SU-DHL-6 (cell line): ENCODE data around the gene MSH3.

ENCODE experiments used
- H2AFZ ChIP-seq: fragments of 200-600 bp; sonication (generic); 2 replicates; pipeline ENCODE4 v1.6.1; 2014; ENCODE audit warnings: low read depth, mild to moderate bottlenecking, moderate library complexity, mixed read lengths, antibody characterized with exemption, low read length; ENCODE audit not compliant: severe bottlenecking
- H3F3A ChIP-seq: fragments of 200-600 bp; shearing (Covaris generic); 2 replicates; pipeline ENCODE4 v1.6.0; 2016; ENCODE audit warnings: antibody characterized with exemption, mild to moderate bottlenecking; ENCODE audit not compliant: insufficient read depth
- H3K27ac ChIP-seq: fragments of 200-600 bp; sonication (generic); 2 replicates; pipeline ENCODE4 v1.5.1; 2016; ENCODE audit warnings: low read depth, mild to moderate bottlenecking, low read length, moderate library complexity, mixed read lengths
- H3K27me3 ChIP-seq: fragments of 200-600 bp; sonication (generic), shearing (Covaris generic); 2 replicates; pipeline ENCODE4 v1.6.0; 2014; ENCODE audit warnings: mild to moderate bottlenecking, low read length
- H3K36me3 ChIP-seq: fragments of 200-600 bp; sonication (generic); 2 replicates; pipeline ENCODE4 v1.6.1; 2014; ENCODE audit warnings: mild to moderate bottlenecking, low read length, mixed read lengths
- H3K4me2 ChIP-seq: fragments of 300-600, 200-600 bp; shearing (Covaris generic), sonication (generic); 2 replicates; pipeline ENCODE4 v1.6.0; 2014; ENCODE audit warnings: low read length, low read depth, mild to moderate bottlenecking; ENCODE audit not compliant: poor library complexity, severe bottlenecking
- H3K4me3 ChIP-seq: fragments of 200-600 bp; sonication (generic); 2 replicates; pipeline ENCODE4 v1.5.1; 2014; ENCODE audit warnings: antibody characterized with exemption, low read length, mild to moderate bottlenecking, mixed read lengths; ENCODE audit not compliant: insufficient read depth, poor library complexity, severe bottlenecking
- H3K79me2 ChIP-seq: fragments of 200-600 bp; sonication (generic); 2 replicates; pipeline ENCODE4 v1.6.1; 2014; ENCODE audit warnings: mild to moderate bottlenecking, low read length, moderate library complexity; ENCODE audit not compliant: insufficient read depth
- H3K9ac ChIP-seq: fragments of 200-600 bp; sonication (generic); 2 replicates; pipeline ENCODE4 v1.7.0; 2014; ENCODE audit warnings: mild to moderate bottlenecking, low read length
- H3K9me2 ChIP-seq: fragments of 200-600 bp; sonication (generic); replicated peaks from 2 replicates; pipeline ENCODE4 v1.6.1; 2014; ENCODE audit warnings: low read length; ENCODE audit not compliant: insufficient read depth
- H3K9me3 ChIP-seq: fragments of 200-600 bp; sonication (generic); 2 replicates; pipeline ENCODE4 v1.6.1; 2014; ENCODE audit warnings: low read length, mixed read lengths; ENCODE audit not compliant: insufficient read depth
- H4K20me1 ChIP-seq: fragments of 200-600 bp; sonication (generic); 2 replicates; pipeline ENCODE4 v1.6.1; 2014; ENCODE audit warnings: low read depth, mild to moderate bottlenecking, antibody characterized with exemption, low read length, moderate library complexity, mixed read lengths
- CTCF ChIP-seq: fragments of 200-600 bp; sonication (generic); IDR thresholded peaks from one replicate; pipeline ENCODE4 v1.5.1; 2017; ENCODE audit warnings: antibody characterized with exemption, mild to moderate bottlenecking, low read length, moderate library complexity; ENCODE audit not compliant: insufficient read depth, poor library complexity, severe bottlenecking
- EZH2phosphoT487 ChIP-seq: fragments of 200-600 bp; sonication (generic), shearing (Covaris generic); conservative IDR thresholded peaks from 2 replicates; pipeline ENCODE4 v1.6.1; 2018; ENCODE audit warnings: mild to moderate bottlenecking, antibody characterized with exemption, low read length, moderate library complexity, mixed read lengths

MSH3 gene

GRCh38 chr5:80860924-80861613, 206.6 kb downstream of the MSH3 start:
- Histone ChIP-seq H3K4me2 (no peak overlapping the region), H3K9me2 (no peaks in the 10 kb centered on the region), H3K9me3 (no peaks in the 10 kb centered on the region), H3K4me3 (no peak overlapping the region), H4K20me1 (no peaks in the 10 kb centered on the region), H2AFZ (no peak overlapping the region), H3F3A (no peaks in the 10 kb centered on the region), H3K9ac (no peak overlapping the region), H3K79me2 (no peaks in the 10 kb centered on the region; the same call in 1 of the 2 replicates), H3K27ac (no peak overlapping the region), H3K27me3 (no peaks in the 10 kb centered on the region), H3K36me3 (peaks cover 6% of the 10 kb centered on the region)
- TF ChIP-seq EZH2phosphoT487 (no peak), CTCF (no peak)

GRCh38 chr5:80863708-80864107, 209.3 kb downstream of the MSH3 start:
- Histone ChIP-seq H3K27me3 (no peaks in the 10 kb centered on the region), H3K79me2 (no peaks in the 10 kb centered on the region), H3K27ac (no peak overlapping the region), H3K36me3 (no peaks in the 10 kb centered on the region), H3K9me2 (no peaks in the 10 kb centered on the region), H4K20me1 (no peaks in the 10 kb centered on the region), H3K9me3 (no peaks in the 10 kb centered on the region), H3K9ac (no peak overlapping the region), H3F3A (no peaks in the 10 kb centered on the region), H3K4me2 (no peak overlapping the region), H3K4me3 (no peak overlapping the region), H2AFZ (no peak overlapping the region)
- TF ChIP-seq CTCF (no peak), EZH2phosphoT487 (no peak)

DNA sequence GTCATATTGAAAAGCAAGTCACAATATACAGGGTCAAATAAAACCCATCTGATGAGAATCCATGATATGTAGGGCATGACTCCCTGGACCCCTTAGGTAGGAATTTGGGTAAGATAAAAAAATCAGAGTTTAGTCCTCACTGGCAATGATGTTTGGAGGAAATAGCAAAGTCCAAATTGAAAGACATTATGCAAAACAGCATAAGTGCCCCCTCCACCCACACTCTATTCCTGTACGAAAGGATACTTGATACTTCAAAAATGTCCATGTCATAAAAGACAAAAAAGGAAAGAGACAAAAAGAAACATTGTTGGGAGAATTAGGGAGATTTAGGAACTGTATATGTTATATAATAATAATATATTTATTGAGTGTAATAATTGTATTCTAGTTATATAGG, 209.7 kb downstream of the MSH3 start:
- no peaks in the 10 kb centered on the region for H3F3A ChIP-seq
- H4K20me1 ChIP-seq: no peaks in the 10 kb centered on the region
- H3K36me3 ChIP-seq: no peaks in the 10 kb centered on the region
- H3K27ac ChIP-seq: no peak overlapping the region
- H3K4me3 ChIP-seq: no peak overlapping the region
- no peaks in the 10 kb centered on the region for H3K9me2 ChIP-seq
- no peak overlapping the region for H3K9ac ChIP-seq
- no peak overlapping the region for H3K4me2 ChIP-seq
- no peaks in the 10 kb centered on the region for H3K79me2 ChIP-seq
- H3K27me3 ChIP-seq: no peaks in the 10 kb centered on the region
- TF ChIP-seq EZH2phosphoT487 (no peak), CTCF (no peak)
- H3K9me3 ChIP-seq: no peaks in the 10 kb centered on the region
- no peak overlapping the region for H2AFZ ChIP-seq
